ENCODE results near the gene PTPRR.

DNA sequence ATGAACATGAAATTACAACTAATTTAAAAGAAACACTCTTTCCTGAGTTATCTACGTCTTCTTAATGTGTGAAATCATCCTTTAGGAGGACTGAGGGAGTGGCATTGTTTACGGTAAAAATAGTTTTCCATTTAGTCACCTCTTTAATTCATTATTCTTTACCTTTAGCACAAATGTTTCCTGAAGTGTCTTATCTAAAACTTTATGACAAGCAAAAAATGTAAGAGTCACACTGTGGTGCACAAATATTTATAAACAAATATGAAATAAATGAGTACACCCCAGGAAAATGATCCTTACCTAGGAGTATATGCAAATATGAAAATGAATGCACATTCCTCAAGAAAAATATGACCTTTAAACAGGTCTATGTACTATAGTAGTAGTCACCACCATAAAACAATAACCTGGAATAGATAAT lies 104.6 kb downstream of the PTPRR start:
- TF ChIP-seq, protein P1, sequence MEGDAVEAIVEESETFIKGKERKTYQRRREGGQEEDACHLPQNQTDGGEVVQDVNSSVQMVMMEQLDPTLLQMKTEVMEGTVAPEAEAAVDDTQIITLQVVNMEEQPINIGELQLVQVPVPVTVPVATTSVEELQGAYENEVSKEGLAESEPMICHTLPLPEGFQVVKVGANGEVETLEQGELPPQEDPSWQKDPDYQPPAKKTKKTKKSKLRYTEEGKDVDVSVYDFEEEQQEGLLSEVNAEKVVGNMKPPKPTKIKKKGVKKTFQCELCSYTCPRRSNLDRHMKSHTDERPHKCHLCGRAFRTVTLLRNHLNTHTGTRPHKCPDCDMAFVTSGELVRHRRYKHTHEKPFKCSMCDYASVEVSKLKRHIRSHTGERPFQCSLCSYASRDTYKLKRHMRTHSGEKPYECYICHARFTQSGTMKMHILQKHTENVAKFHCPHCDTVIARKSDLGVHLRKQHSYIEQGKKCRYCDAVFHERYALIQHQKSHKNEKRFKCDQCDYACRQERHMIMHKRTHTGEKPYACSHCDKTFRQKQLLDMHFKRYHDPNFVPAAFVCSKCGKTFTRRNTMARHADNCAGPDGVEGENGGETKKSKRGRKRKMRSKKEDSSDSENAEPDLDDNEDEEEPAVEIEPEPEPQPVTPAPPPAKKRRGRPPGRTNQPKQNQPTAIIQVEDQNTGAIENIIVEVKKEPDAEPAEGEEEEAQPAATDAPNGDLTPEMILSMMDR (conservative IDR thresholded peaks at IDR 0.05; ENCODE audit: low read length) = no peak
- TF ChIP-seq EZH2phosphoT487 (IDR thresholded peaks at IDR 0.05; ENCODE audit: borderline replicate concordance) = no peak

Data from Loucy (cell line).